SK-N-MC (cell line): Measurements from ENCODE around the gene CORT.

Source experiments
- EZH2 ChIP-seq: fragments of 200-600 bp; sonication (generic); IDR thresholded peaks from one replicate; pipeline ENCODE4 v1.6.1; 2017; ENCODE audit warnings: antibody characterized with exemption
- FOXP2 ChIP-seq: optimal IDR thresholded peaks from 2 replicates; pipeline ENCODE3; 2011; ENCODE audit warnings: mild to moderate bottlenecking, moderate library complexity; ENCODE audit not compliant: insufficient read depth; ENCODE audit errors: extremely low read length, control extremely low read depth
- POLR2AphosphoS5 ChIP-seq: IDR thresholded peaks from 2 replicates; pipeline ENCODE4 v1.6.1; 2012; ENCODE audit warnings: mild to moderate bottlenecking, low read depth, low read length, borderline replicate concordance

- TF ChIP-seq EZH2 (no peak), POLR2AphosphoS5 (no peak), FOXP2 (no peak)
These were observed 47.3 kb downstream of the CORT start for GRCh38 chr1:10497109-10497508.
